ENCODE data around the gene AGPS.
"Not testable (repeated sequence)": the region's sequence is repeated elsewhere in the genome, so short reads cannot be mapped to it uniquely, and the experiment has no call there.

AGPS gene

GRCh38 chr2:177424120-177424519, 31.5 kb downstream of the AGPS start:
- not testable (repeated sequence) for DNase-seq

GRCh38 chr2:177424620-177425019, 32.0 kb downstream of the AGPS start:
- DNase-seq: not testable (repeated sequence)

- DNase-seq: no peak
These were observed 34.7 kb downstream of the AGPS start for GRCh38 chr2:177427316-177427715.

GRCh38 chr2:177427936-177428335, 35.4 kb downstream of the AGPS start:
- not testable (repeated sequence) for DNase-seq

GRCh38 chr2:177429688-177430325, 37.2 kb downstream of the AGPS start:
- DNase-seq: no peak

- no peak for DNase-seq
These were observed 37.8 kb downstream of the AGPS start for GRCh38 chr2:177430411-177430810.

GRCh38 chr2:177431111-177431725, 38.6 kb downstream of the AGPS start:
- DNase-seq: not testable (repeated sequence)

- no peak for DNase-seq
These were observed 40.1 kb downstream of the AGPS start for GRCh38 chr2:177432703-177433102.

- DNase-seq: no peak
These were observed 40.8 kb downstream of the AGPS start for GRCh38 chr2:177433402-177433801.

GRCh38 chr2:177434475-177434874, 41.9 kb downstream of the AGPS start:
- DNase-seq: no peak

GRCh38 chr2:177445200-177445599, 52.6 kb downstream of the AGPS start:
- no peak for DNase-seq

GRCh38 chr2:177448031-177448430, 55.5 kb downstream of the AGPS start:
- DNase-seq: no peak

- DNase-seq: no peak
These were observed 56.6 kb downstream of the AGPS start for GRCh38 chr2:177449159-177449558.

- DNase-seq: no peak
These were observed 62.6 kb downstream of the AGPS start for GRCh38 chr2:177455187-177455586.

- DNase-seq: not testable (repeated sequence)
These were observed 67.2 kb downstream of the AGPS start for GRCh38 chr2:177459756-177460155.

- DNase-seq: no peak
These were observed 68.5 kb downstream of the AGPS start for GRCh38 chr2:177460973-177461585.

GRCh38 chr2:177464549-177464948, 72.0 kb downstream of the AGPS start:
- DNase-seq: no peak

- DNase-seq: no peak
These were observed 73.0 kb downstream of the AGPS start for GRCh38 chr2:177465400-177466138.

- no peak for DNase-seq
These were observed 74.0 kb downstream of the AGPS start for GRCh38 chr2:177466337-177467195.

- no peak for DNase-seq
These were observed 75.1 kb downstream of the AGPS start for GRCh38 chr2:177467646-177468045.

GRCh38 chr2:177471990-177472389, 79.4 kb downstream of the AGPS start:
- DNase-seq: no peak

- no peak for DNase-seq
These were observed 81.7 kb downstream of the AGPS start for GRCh38 chr2:177474301-177474700.

- DNase-seq: no peak
These were observed 82.4 kb downstream of the AGPS start for GRCh38 chr2:177474998-177475397.

Measured in activated CD8-positive, alpha-beta memory T cell treated with anti-CD3 and anti-CD28 coated beads, Interleukin-2, amount 50 U/mL, for 48 hours (primary cell).